Stimulated activated CD8-positive, alpha-beta memory T cell treated with anti-CD3 and anti-CD28 coated beads, Interleukin-15, amount 100 ng/mL, for 4 hours (primary cell): Measurements from ENCODE around the gene B3GALT5.

Experiments
- DNase-seq, 2 donors: peaks; one replicate each; pipeline ENCODE4 v3.0.0-alpha.2; 2020; ENCODE audit warnings: low read depth in 2 of 2

B3GALT5 gene

DNA sequence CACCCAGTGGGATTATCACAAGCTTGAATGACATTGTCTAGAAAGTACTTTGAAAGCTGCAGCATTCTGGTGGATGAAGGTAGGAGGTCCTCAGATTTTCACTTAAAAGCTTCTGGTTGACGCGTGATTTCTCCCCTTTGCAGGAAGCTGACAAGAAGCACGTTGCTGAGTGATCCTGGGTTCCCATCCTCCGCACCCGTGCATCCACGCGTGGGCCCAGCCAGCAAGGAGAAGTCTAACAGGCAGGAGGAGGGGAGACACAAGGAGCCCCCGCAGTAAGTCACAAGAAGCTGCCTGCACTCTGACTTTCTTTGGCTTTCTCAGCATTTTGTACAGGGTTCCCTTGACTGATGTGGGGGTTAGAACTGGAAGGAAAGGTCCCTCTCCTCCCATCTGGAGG lies 7.8 kb upstream of the B3GALT5 start:
- DNase-seq: no peak

- no peak for DNase-seq
Measured at GRCh38 chr21:39610703-39611102, 2.0 kb upstream of the B3GALT5 start.

DNA sequence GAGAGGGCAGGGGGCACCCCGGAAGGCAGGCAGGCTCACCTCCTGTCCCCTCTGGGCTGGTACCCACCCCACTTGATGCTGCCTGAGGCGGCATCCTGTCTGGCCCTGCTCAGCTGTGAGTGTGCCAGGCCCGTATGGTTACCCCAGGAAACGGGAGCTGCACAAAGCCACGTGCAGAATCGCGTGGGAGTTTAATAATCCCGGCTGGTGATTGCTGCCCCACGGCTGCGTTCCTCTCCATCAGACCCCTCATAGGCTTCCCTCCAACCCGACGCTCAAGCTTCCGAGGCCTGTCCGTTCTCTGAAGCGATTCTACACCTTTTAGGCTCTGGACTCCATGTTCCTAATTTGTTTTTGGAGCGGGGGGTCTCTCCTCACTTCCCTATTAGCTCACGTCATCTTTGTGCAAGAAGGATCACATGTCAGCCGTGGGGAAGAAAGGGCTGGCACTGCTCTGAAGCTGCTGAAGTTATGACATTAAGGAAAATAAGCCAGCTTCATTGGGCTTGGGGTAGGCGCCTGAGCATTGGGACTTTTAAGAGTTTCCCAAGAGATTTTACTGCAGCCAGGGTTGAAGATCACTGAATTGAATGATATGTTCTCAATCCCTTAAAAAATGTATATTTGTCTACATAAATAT lies 1.1 kb upstream of the B3GALT5 start:
- no peak for DNase-seq

DNA sequence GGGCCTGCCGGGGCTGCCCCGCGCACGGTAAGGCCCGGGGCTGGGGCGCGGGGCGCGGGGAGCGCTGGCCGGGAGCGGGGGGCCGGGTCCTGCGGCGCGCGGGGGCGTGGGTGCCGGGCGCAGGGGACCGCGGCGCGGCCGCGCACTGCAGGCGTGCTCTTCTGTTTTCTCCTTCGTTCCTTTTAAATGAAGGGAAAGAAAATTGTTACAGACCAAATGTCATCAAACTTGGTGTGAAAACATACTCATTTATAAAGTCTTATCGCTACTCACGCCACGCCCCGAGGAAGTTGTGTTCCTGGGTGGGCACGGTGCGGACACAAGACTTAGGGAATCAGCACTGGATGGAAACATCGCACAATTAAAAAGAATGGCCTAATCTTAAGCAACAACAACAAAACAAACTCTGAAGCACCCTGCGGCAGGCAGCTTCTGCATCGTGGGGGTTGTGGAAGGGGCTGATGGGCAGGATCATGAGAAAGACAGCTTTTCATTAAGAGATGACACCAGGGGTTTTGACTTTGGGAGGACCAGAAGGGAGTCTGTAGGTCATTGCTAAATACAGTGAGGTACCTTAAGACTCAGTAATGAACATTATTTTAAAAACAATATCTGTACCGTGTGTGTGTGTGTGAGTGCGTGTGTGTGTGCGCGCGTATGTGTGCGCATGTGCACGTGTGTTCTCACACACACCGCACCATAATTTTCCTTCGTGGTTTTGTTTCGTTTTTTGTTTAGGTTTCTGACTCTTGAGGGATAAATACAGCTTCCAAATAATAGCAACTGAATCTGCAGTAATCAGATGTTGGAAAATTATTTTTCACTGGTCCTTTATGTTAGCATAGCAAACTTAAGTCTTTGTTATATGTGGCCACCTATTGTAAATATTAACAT lies 548 bp downstream of the B3GALT5 start:
- DNase-seq: no peak

DNA sequence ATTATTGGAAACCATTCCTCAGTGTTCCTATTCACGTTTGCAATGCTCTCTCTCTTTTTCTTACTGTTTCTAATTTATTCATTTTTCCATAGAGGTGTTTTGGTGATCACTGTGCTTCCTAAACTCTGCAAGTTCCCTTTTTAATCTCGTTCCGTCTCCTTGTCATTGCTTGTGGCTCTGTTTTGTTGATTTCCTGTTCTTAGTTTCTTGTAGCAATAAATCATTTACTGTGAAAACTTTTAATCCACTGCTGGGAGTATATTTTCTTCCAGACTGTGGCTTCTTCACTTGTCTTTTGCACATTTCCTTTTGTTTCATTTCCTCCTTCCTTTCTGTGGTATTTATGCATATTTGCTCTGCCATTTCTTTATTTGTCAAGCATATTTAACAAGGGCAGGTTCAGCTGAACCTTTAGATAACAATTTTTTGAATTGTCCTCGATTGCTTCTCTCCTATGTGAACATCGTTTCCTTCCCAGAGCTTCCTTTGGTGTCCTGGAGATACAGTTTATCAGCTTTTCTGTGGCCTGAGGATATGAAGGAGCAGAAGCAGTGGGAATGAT lies 3.6 kb downstream of the B3GALT5 start:
- DNase-seq: no peak

GRCh38 chr21:39620856-39621255 lies 8.1 kb downstream of the B3GALT5 start:
- DNase-seq: no peak

GRCh38 chr21:39625211-39625895 lies 12.6 kb downstream of the B3GALT5 start:
- no peak for DNase-seq

DNA sequence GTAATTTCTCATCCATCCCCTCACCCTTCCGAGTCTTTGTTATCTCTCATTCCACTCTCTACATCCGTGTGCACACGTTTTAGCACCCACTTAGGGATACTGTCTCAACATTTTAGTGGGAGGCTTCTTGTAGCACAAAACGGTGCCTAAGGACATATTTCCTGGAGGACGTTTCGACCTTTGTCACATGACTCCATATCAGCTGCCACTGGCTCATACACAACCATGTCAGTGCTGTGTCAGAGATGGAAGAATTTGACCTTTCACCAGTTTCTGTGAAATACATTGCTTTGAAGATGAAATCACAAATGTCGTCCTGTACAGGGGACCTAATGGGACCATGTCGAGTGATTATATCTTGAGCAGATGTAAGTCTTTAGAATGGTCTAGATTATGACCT lies 15.6 kb downstream of the B3GALT5 start:
- DNase-seq: no peak

DNA sequence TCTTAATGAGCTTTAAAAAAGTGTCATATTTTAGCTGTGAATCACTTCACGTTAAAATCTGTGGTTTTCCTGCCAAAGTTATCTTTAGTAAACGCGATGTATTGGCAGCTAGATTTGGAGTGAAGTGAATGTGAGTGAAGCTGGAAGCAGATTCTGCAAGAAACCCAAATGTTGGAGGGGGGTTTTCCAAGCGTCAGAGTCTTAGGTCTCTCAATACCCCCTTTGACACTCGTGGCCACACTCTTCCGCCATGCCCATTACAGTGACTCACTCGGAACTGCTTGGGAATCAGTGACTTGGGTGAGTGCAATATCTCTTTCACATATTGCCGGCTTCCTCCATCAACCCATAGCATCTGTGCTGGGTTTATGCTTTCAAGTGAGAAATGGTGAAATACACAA lies 17.5 kb downstream of the B3GALT5 start:
- no peak for DNase-seq

GRCh38 chr21:39630827-39631226 lies 18.1 kb downstream of the B3GALT5 start:
- no peak for DNase-seq

DNA sequence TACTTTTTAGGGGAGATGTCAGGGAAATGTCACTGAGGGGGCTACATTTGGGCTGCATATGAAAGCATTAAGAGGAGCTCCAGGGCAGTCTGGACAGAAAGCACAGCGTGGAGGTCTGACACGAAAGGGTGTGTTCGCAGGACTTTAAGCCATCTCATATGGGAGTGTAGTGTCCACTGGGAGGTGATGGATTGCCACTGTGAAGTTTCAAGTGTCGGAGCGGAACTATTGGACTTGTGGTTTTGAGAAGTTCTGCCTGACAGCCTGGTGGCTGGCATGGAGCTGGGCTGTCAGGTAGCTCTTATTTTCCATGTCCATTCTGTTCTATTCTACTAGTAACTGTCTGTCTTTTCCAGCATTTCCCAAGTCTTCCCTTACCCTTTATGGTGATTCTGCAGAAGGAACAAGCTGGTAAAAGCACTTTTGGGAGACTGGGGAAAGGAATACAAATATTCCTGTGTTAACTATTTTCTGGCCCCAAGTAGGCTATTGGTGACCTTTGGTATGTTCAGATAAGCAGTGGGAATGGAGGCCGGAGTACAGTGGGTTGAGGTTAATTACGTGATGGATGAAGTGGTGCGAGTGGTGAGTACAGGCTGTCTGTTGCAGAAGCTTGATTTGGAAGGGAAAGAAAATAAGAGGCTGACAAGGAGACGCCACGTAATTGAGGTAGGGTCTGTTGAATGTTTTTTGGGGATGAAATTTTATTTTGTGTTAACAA lies 19.3 kb downstream of the B3GALT5 start:
- no peak for DNase-seq

DNA sequence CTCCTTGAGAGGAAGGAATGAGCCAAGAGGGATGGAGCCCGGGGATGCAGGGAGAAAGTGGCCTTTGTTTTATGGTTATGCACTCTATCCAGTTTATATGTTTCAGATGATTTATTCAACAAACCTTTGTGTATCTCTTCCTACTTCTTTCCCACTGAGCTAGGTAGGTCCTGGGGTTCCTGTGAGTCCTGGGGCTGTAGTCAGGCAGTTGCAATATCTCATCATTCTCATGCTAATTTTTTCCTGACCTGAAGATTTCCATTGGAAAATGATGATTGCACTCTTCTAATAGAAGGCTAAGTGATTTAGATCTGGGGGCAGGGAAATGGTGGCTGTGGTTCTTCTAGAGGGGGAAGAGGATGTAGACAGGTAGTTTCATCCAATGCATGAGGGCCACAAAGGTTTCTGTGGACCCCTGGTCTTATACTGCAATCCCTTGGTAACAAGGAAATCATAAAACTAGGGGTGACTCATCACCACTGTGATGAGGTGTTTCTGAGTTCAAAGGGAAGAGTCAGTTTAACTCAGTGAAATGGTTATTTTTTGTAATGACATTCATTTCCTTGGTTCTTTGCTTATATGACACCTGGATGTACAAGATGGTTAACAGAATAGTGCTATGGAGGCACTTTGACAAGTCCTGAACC lies 20.2 kb downstream of the B3GALT5 start:
- no peak for DNase-seq

GRCh38 chr21:39633770-39634181 lies 21.0 kb downstream of the B3GALT5 start:
- no peak for DNase-seq

DNA sequence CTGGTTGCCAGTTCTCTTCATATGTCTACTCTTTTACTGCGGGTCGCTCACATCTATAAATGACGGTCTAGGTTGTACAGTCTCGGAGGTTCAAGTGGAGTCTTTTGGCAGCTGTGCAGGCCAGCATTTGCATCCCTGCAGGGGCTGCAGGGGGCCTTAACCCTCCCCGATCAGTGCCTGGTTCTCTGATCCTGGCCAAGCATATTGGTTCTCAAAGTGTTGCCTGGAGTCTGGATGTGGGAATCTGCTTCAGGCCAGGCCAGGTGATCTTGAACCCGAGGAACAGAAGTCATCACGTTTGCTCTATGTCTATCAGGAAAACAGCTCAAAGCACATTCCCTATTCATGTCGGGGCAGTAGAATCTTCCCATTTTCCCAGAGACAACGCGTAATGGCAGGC lies 21.8 kb downstream of the B3GALT5 start:
- DNase-seq: no peak

- DNase-seq: no peak
Measured at GRCh38 chr21:39637197-39637970, 24.6 kb downstream of the B3GALT5 start.

GRCh38 chr21:39637971-39638240 lies 25.2 kb downstream of the B3GALT5 start:
- no peak for DNase-seq

- DNase-seq: no peak
Measured at GRCh38 chr21:39638281-39638680, 25.5 kb downstream of the B3GALT5 start.

DNA sequence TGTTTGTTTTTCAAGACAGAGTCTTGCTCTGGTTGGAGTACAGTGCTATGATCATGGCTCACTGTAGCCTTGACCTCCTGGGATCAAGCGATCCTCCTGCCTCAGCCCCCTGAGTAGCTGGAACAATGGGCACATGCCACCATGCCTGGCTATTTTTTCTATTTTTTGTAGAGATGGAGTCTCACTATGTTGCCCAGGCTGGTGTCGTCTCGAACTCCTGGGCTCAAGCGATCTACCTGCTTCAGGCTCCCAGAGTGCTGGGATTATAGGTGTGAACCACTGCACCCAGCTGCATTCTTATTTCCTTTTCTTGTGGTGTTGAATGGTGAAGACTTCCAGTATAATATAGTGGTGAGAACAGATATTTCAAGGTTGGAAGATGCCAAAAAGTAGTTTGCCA lies 28.0 kb downstream of the B3GALT5 start:
- DNase-seq: no peak

GRCh38 chr21:39641827-39642450 lies 29.2 kb downstream of the B3GALT5 start:
- DNase-seq: no peak

DNA sequence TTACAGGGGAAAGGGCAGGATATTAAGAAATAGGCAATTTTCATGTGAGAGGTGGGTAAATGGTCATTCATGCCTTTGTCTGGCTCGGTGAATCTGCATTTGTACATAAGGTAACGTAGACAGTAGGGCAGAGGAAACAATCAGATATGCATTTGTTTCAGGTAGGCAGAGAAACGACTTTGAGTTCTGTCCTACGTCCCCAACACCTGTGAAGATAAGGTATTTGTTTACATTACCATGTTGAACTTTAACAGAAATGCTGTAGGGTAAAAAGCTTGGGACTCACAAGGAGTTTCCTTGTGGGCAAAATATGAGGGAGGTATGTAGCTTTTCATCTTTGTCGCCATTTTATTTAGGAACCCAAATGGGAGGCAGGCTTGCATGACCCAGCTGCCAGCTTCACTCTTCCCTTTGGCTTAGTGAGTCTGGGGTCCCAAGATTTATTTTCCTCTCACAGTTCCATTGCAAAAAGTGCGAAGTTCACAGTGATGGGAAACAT lies 31.4 kb downstream of the B3GALT5 start:
- DNase-seq: no peak
